ENCODE data around the gene C2orf69. TPM values are rescaled to one million over a fixed set of nuclear protein-coding genes. Genes with fewer than 3 reads are reported as not detected.

The C2orf69 gene
- total and polyA plus RNA-seq, 2 of the 13 experiments (the other 11 are each of a cell fraction or from before 2014, with no cell fraction given) = 4.8 to 19.3 TPM

DNA sequence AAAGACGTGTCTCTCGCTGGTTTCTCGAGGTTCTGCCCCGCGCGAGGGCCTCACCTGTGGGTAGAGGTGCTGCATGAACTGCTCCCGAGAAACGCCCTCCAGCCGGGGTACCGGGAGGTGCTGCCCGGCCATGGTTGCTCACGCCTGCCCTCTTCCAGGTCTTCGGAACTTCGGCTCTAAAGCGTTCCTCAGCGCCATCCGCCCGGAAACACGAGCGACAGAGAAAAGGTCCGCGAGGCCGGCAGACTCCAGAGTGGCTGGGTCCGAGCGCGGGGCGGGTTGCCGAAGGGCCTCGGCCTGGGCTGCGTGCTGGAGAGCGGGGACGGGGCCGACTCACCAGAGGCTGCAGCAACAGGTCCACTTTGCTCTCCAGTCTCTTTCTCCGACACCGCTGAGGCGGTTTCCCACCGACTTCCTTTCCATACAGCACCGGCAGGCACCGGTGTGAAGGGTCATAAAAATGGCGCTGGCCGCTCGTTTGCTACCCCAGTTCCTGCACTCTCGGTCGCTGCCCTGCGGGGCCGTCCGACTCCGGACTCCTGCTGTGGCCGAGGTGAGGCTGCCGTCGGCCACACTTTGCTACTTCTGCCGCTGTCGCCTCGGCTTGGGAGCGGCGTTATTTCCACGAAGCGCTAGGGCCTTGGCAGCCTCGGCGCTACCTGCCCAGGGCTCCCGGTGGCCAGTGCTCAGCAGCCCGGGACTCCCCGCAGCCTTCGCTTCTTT is 44.4 kb downstream of the C2orf69 start, which contains the start of the genes MAIP1 and TYW5 (continued):
- TF ChIP-seq ZNF432 (CRISPR knock-in tag; IDR thresholded peaks at IDR 0.05; ENCODE audit: borderline replicate concordance) (no peak), NFKB2 (CRISPR knock-in tag; IDR thresholded peaks at IDR 0.05; ENCODE audit: borderline replicate concordance) (peak; percentile 96; the same call in 1 of the 2 replicates), ZNF383 (CRISPR knock-in tag; IDR thresholded peaks at IDR 0.05; ENCODE audit: borderline replicate concordance) (peak; percentile 92; the same call in 1 of the 2 replicates), RFX1 (IDR thresholded peaks at IDR 0.05) (no peak), ZBTB1 (CRISPR knock-in tag; IDR thresholded peaks at IDR 0.05; ENCODE audit: borderline replicate concordance) (no peak), MXD4 (CRISPR knock-in tag; IDR thresholded peaks at IDR 0.05) (peak; percentile 95), IKZF4 (CRISPR knock-in tag; IDR thresholded peaks at IDR 0.05; ENCODE audit: borderline replicate concordance, low read depth, not compliant biosample characterization) (peak; percentile 92), JARID2 (CRISPR knock-in tag; IDR thresholded peaks at IDR 0.05; ENCODE audit: insufficient replicate concordance) (peak; percentile 28), JUN (CRISPR knock-in tag; IDR thresholded peaks at IDR 0.05) (peak; percentile 50; the same call in 1 of the 2 replicates), FOXA3 (CRISPR knock-in tag; IDR thresholded peaks at IDR 0.05) (peak; percentile 34), ZNF772 (CRISPR knock-in tag; IDR thresholded peaks at IDR 0.05) (peak; percentile 98; the same call in 1 of the 2 replicates), ZNF781 (CRISPR knock-in tag; IDR thresholded peaks at IDR 0.05; ENCODE audit: borderline replicate concordance, not compliant biosample characterization) (peak; percentile 93), HMGA1 (CRISPR knock-in tag; conservative IDR thresholded peaks at IDR 0.05) (no peak), HNRNPK (IDR thresholded peaks at IDR 0.05; ENCODE audit: low read depth, low read length, poor library complexity, severe bottlenecking) (no peak), MIER2 (CRISPR knock-in tag; IDR thresholded peaks at IDR 0.05) (0 out of 2 replicates have a peak, but pooled peaks have one; percentile 48), PITX1 (CRISPR knock-in tag; IDR thresholded peaks at IDR 0.05) (peak; percentile 85), ZNF607 (CRISPR knock-in tag; IDR thresholded peaks at IDR 0.05; ENCODE audit: borderline replicate concordance) (peak; percentile 97), SNAPC2 (CRISPR knock-in tag; IDR thresholded peaks at IDR 0.05) (peak; percentile 73; the same call in 1 of the 2 replicates), PRMT3 (CRISPR knock-in tag; IDR thresholded peaks at IDR 0.05; ENCODE audit: borderline replicate concordance, low read depth) (0 out of 2 replicates have a peak, but pooled peaks have one; percentile 77), ZFYVE20 (CRISPR knock-in tag; IDR thresholded peaks at IDR 0.05; ENCODE audit: borderline replicate concordance, low read depth) (no peak), ISX (CRISPR knock-in tag; conservative IDR thresholded peaks at IDR 0.05) (0 out of 2 replicates have a peak, but pooled peaks have one; percentile 19), KDM5B (CRISPR knock-in tag; IDR thresholded peaks at IDR 0.05; ENCODE audit: borderline replicate concordance) (peak; percentile 99), ATAD3A (CRISPR knock-in tag; IDR thresholded peaks at IDR 0.05) (no peak), SRSF1 (optimal IDR thresholded peaks at IDR 0.05; ENCODE audit: low read depth, low read length) (no peak), ZNF629 (CRISPR knock-in tag; conservative IDR thresholded peaks at IDR 0.05) (no peak; the same call in 1 of the 2 replicates), CCAR2 (optimal IDR thresholded peaks at IDR 0.05; ENCODE audit: low read depth, low read length) (peak; percentile 15), ZBTB7B (CRISPR knock-in tag; IDR thresholded peaks at IDR 0.05) (peak; percentile 85)
- TF ChIP-seq, protein P1, sequence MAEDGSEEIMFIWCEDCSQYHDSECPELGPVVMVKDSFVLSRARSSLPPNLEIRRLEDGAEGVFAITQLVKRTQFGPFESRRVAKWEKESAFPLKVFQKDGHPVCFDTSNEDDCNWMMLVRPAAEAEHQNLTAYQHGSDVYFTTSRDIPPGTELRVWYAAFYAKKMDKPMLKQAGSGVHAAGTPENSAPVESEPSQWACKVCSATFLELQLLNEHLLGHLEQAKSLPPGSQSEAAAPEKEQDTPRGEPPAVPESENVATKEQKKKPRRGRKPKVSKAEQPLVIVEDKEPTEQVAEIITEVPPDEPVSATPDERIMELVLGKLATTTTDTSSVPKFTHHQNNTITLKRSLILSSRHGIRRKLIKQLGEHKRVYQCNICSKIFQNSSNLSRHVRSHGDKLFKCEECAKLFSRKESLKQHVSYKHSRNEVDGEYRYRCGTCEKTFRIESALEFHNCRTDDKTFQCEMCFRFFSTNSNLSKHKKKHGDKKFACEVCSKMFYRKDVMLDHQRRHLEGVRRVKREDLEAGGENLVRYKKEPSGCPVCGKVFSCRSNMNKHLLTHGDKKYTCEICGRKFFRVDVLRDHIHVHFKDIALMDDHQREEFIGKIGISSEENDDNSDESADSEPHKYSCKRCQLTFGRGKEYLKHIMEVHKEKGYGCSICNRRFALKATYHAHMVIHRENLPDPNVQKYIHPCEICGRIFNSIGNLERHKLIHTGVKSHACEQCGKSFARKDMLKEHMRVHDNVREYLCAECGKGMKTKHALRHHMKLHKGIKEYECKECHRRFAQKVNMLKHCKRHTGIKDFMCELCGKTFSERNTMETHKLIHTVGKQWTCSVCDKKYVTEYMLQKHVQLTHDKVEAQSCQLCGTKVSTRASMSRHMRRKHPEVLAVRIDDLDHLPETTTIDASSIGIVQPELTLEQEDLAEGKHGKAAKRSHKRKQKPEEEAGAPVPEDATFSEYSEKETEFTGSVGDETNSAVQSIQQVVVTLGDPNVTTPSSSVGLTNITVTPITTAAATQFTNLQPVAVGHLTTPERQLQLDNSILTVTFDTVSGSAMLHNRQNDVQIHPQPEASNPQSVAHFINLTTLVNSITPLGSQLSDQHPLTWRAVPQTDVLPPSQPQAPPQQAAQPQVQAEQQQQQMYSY (CRISPR knock-in tag; IDR thresholded peaks at IDR 0.05) = peak; percentile 82

Measured in HepG2 (cell line).